ENCODE data around the gene ATG13.

Gene ATG13

GRCh38 chr11:46643531-46643930 is 26.2 kb downstream of the ATG13 start:
- Histone ChIP-seq H3K36me3 (ENCODE audit: control insufficient read depth, insufficient read depth, low read length) (no peaks in the 10 kb centered on the region), H3K27ac (no peak overlapping the region), H3K27me3 (ENCODE audit: control insufficient read depth, insufficient read depth, low read length) (no peaks in the 10 kb centered on the region), H3K9me3 (ENCODE audit: control insufficient read depth, low read length) (no peaks in the 10 kb centered on the region), H3K4me2 (ENCODE audit: low read length) (no peak overlapping the region), H3K79me2 (peaks cover 1% of the 10 kb centered on the region), H3K9ac (no peak overlapping the region), H3K4me1 (no peaks in the 10 kb centered on the region), H3K4me3 (ENCODE audit: low read depth, low read length) (no peak overlapping the region), H2AFZ (no peak overlapping the region)
- TF ChIP-seq CTCF (IDR thresholded peaks at IDR 0.05) = no peak

DNA sequence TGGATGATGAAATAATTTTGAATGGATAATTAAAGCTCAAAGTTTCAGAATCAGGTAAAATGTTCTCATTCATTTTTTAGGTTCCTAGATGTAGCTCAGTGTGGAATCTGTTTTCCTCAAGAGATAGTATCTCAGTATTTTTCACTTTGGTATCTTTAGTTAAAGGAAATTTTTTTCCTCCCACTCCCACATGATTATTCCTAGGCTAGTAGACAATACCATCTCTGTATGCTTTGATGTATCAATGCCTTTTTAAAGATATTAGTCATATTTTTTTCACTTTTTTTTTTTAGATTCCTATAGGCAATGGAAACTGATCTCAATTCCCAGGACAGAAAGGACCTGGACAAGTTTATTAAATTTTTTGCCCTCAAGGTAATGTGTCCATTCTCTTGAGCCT is 26.6 kb downstream of the ATG13 start:
- Histone ChIP-seq H3K27ac (no peak overlapping the region), H3K4me2 (ENCODE audit: low read length) (no peak overlapping the region), H3K4me1 (no peaks in the 10 kb centered on the region), H2AFZ (no peak overlapping the region), H3K9me3 (ENCODE audit: control insufficient read depth, low read length) (no peaks in the 10 kb centered on the region), H3K4me3 (ENCODE audit: low read depth, low read length) (no peak overlapping the region), H3K27me3 (ENCODE audit: control insufficient read depth, insufficient read depth, low read length) (no peaks in the 10 kb centered on the region), H3K9ac (no peak overlapping the region), H3K79me2 (no peaks in the 10 kb centered on the region), H3K36me3 (ENCODE audit: control insufficient read depth, insufficient read depth, low read length) (no peaks in the 10 kb centered on the region)
- no peak for TF ChIP-seq CTCF (IDR thresholded peaks at IDR 0.05)

DNA sequence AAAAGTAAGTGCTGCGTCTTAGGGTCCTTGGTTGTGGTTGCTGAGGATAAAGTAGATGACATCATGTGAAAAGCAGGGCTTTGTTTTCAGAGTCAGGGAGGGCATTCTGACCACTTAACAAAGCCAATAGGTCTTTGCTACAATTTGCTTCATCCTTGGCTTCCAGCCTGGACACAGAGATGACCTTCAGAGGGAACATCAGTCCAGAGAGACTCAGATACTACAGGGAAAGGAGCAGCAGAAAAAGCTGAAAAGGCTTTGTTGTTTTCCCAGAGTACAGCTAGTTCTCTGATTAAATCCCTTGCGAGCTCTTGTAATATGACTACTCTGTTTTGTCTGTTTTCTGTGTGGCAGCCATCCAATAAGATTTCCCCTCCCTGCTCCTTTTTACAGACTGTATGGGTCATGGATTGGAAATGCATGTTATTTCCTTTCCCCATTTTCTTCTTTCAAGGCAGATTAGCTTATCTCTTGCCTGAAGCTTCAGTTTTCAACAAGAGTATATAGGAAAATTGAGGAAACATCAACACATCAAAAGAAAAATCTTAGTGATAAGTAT is 31.9 kb downstream of the ATG13 start:
- Histone ChIP-seq H3K4me2 (ENCODE audit: low read length) (no peak overlapping the region), H3K27ac (peak overlapping the region; percentile 79), H2AFZ (no peak overlapping the region), H3K4me3 (ENCODE audit: low read depth, low read length) (peak overlapping the region; percentile 11), H3K9ac (no peak overlapping the region), H3K9me3 (ENCODE audit: control insufficient read depth, low read length) (no peaks in the 10 kb centered on the region), H3K4me1 (peaks cover 4% of the 10 kb centered on the region), H3K36me3 (ENCODE audit: control insufficient read depth, insufficient read depth, low read length) (no peaks in the 10 kb centered on the region), H3K27me3 (ENCODE audit: control insufficient read depth, insufficient read depth, low read length) (no peaks in the 10 kb centered on the region), H3K79me2 (peaks cover under 1% of the 10 kb centered on the region)
- TF ChIP-seq CTCF (IDR thresholded peaks at IDR 0.05) = no peak

DNA sequence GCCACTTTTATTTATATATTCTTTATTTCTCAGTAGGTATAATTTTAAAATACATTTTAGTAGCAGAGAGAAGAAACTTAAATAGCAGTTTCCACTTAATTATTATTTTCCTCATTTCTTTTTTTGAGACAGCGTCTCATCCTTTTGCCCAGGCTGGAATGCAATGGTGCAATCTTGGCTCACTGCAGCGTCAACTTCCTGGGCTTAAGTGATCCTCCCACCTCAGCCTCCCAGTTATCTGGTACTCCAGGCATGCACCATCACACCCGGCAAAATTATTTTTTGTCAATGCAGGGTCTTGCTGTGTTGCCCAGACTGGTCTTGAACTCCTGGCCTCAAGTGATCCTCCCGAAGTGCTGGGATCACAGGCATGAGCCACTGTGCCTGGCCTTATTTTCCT is 38.3 kb downstream of the ATG13 start:
- Histone ChIP-seq H3K4me3 (ENCODE audit: low read depth, low read length) (no peak overlapping the region), H3K27ac (no peak overlapping the region), H3K27me3 (ENCODE audit: control insufficient read depth, insufficient read depth, low read length) (no peaks in the 10 kb centered on the region), H3K79me2 (peaks cover 5% of the 10 kb centered on the region), H3K4me2 (ENCODE audit: low read length) (no peak overlapping the region), H3K4me1 (no peaks in the 10 kb centered on the region), H3K9ac (no peak overlapping the region), H3K36me3 (ENCODE audit: control insufficient read depth, insufficient read depth, low read length) (no peaks in the 10 kb centered on the region), H3K9me3 (ENCODE audit: control insufficient read depth, low read length) (no peaks in the 10 kb centered on the region), H2AFZ (no peak overlapping the region)
- TF ChIP-seq CTCF (IDR thresholded peaks at IDR 0.05) = no peak

DNA sequence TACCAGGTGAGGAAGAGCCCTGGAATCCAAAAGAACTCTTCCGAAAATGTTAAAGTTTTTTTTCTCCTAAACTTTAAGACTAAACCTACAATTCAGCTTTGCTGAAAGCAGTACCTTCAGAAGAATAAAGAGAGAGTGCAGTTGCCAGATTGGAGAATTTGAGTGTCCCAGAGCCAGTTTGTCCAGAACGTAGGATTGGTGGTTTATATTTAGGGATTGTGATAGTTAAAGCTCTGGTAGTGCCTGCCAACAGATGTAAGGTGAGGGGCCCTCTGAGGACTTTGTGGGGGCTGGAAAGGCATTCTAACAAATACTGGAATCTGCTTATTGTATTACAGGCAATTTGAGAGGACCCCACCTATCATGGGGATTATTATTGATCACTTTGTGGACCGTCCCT is 39.8 kb downstream of the ATG13 start:
- Histone ChIP-seq H3K27ac (no peak overlapping the region), H3K4me2 (ENCODE audit: low read length) (no peak overlapping the region), H3K4me3 (ENCODE audit: low read depth, low read length) (no peak overlapping the region), H3K79me2 (peaks cover 5% of the 10 kb centered on the region), H3K27me3 (ENCODE audit: control insufficient read depth, insufficient read depth, low read length) (no peaks in the 10 kb centered on the region), H3K9ac (no peak overlapping the region), H3K4me1 (no peaks in the 10 kb centered on the region), H3K36me3 (ENCODE audit: control insufficient read depth, insufficient read depth, low read length) (no peaks in the 10 kb centered on the region), H3K9me3 (ENCODE audit: control insufficient read depth, low read length) (no peaks in the 10 kb centered on the region), H2AFZ (no peak overlapping the region)
- TF ChIP-seq CTCF (IDR thresholded peaks at IDR 0.05) = no peak
